Panc1 (cell line): Measurements from ENCODE around the gene CEP41.

Experiments
- POLR2AphosphoS5 ChIP-seq: IDR thresholded peaks from 2 replicates; pipeline ENCODE4 v1.6.1; 2012; ENCODE audit warnings: mild to moderate bottlenecking, low read depth, low read length, moderate library complexity
- REST ChIP-seq, 2 experiments: IDR thresholded peaks; 2 replicates each; pipeline ENCODE4 v1.6.1; 2011 to 2012; ENCODE audit warnings: low read depth in 2 of 2, control low read depth in 1 of 2, low read length in 1 of 2, mild to moderate bottlenecking in 1 of 2, moderate library complexity in 1 of 2; ENCODE audit not compliant: insufficient read depth in 1 of 2

GRCh38 chr7:130452951-130453350 is 12.1 kb upstream of the CEP41 start:
- TF ChIP-seq REST (IDR thresholded peaks at IDR 0.05; ENCODE audit: insufficient read depth in 1 of 2, low read depth in 2 of 2, low read length in 1 of 2) (no peak), POLR2AphosphoS5 (no peak)
